Gastroesophageal sphincter (tissue), 4 donors: ENCODE data around the gene CAND1. TPM values are rescaled to one million over a fixed set of nuclear protein-coding genes. Genes with fewer than 3 reads are reported as not detected.
"Not testable (repeated sequence)": the region's sequence is repeated elsewhere in the genome, so short reads cannot be mapped to it uniquely, and the experiment has no call there.

ENCODE experiments used
- ATAC-seq: fragments of 150-250 bp; one replicate; pipeline ENCODE4 v1.9.1; 2016; ENCODE audit warnings: mild to moderate bottlenecking, moderate library complexity
- H3K27ac ChIP-seq, 4 donors: fragments of 200-600 bp; sonication (generic) in 3 of 4; 1 replicate in 3 of 4; 2 replicates in 1 of 4; pipeline ENCODE4 v1.5.1; 2016 to 2019
- H3K27me3 ChIP-seq: fragments of 200-600 bp; sonication (generic); one replicate; pipeline ENCODE4 v1.5.1; 2019
- H3K36me3 ChIP-seq, 2 donors: fragments of 200-600 bp; sonication (generic); one replicate each; pipeline ENCODE4 v1.5.1; 2019; ENCODE audit warnings: control low read depth in 1 of 2
- H3K4me1 ChIP-seq, 3 donors: fragments of 200-600 bp; sonication (generic); 1 replicate in 2 of 3; 2 replicates in 1 of 3; pipeline ENCODE4 v1.5.1; 2016 to 2019; ENCODE audit warnings: control low read depth in 2 of 3
- H3K4me3 ChIP-seq, 2 donors: fragments of 200-600 bp; sonication (generic); one replicate each; pipeline ENCODE4 v1.5.1; 2019; ENCODE audit warnings: mild to moderate bottlenecking in 1 of 2, moderate library complexity in 1 of 2
- H3K9me3 ChIP-seq, 3 donors: fragments of 200-600 bp; sonication (generic); one replicate each; pipeline ENCODE4 v1.5.1; 2017 to 2019; ENCODE audit warnings: control low read depth in 2 of 3
- CTCF ChIP-seq, 4 experiments: fragments of 200-600 bp in 2 of 4; fragments of 450-650 bp in 2 of 4; sonication (generic) in 1 of 4; IDR thresholded peaks; one replicate each; pipeline ENCODE4 v1.5.1; 2017 to 2019; ENCODE audit warnings: antibody characterized with exemption in 4 of 4, mild to moderate bottlenecking in 2 of 4, moderate library complexity in 2 of 4
- EP300 ChIP-seq: sonication (generic); formaldehyde crosslinking; IDR thresholded peaks from one replicate; pipeline ENCODE4 v1.6.1; 2017; ENCODE audit warnings: antibody characterized with exemption, mild to moderate bottlenecking
- POLR2A ChIP-seq, 2 donors: fragments of 450-650 bp; IDR thresholded peaks; one replicate each; pipeline ENCODE4 v1.6.1; 2017; ENCODE audit warnings: antibody characterized with exemption in 2 of 2, mild to moderate bottlenecking in 2 of 2, moderate library complexity in 1 of 2
- POLR2AphosphoS5 ChIP-seq: sonication (generic); formaldehyde crosslinking; IDR thresholded peaks from one replicate; pipeline ENCODE4 v1.6.1; 2017; ENCODE audit warnings: antibody characterized with exemption
- WGBS, 2 donors: methylation state at CpG; one replicate each; pipeline ENCODE4 v1.1.5; 2018; ENCODE audit warnings: low coverage in 1 of 2; 5-methylcytosine and 5-hydroxymethylcytosine counted together
- total RNA-seq, 4 donors: library from RNA; depleted of rRNA; stranded (reverse); fragments of >200 nt; gene quantifications; one replicate each; pipeline ENCODE4 v1.1.0, GENCODE V29; 2016

The CAND1 gene
- total RNA-seq, 4 donors from 2014 or later: 68.7 to 98.5 (median 77.8) TPM

GRCh38 chr12:67333649-67334048 lies 64.5 kb downstream of the CAND1 start:
- Histone ChIP-seq H3K4me3 (no peak overlapping the region), H3K4me1 (no peaks in the 10 kb centered on the region), H3K9me3 (peaks cover 0 to 14% (median 0%) of the 10 kb centered on the region in 3 donors), H3K27ac (no peak overlapping the region), H3K36me3 (no peaks in the 10 kb centered on the region), H3K27me3 (no peaks in the 10 kb centered on the region)
- no peak for TF ChIP-seq EP300
- TF ChIP-seq POLR2AphosphoS5: no peak
- no peak for TF ChIP-seq POLR2A (IDR thresholded peaks at IDR 0.05)
- no peak for TF ChIP-seq CTCF (IDR thresholded peaks at IDR 0.05)
- WGBS, 2 donors: 89 to 100% methylated on average over 1 of the region's 1 CpG
- ATAC-seq: no peak

- H3K27ac ChIP-seq: no peak overlapping the region
- no peaks in the 10 kb centered on the region for H3K36me3 ChIP-seq
- peaks cover 0 to 23% (median 0%) of the 10 kb centered on the region in 3 donors for H3K9me3 ChIP-seq
- no peaks in the 10 kb centered on the region for H3K27me3 ChIP-seq
- no peak for ATAC-seq
- H3K4me1 ChIP-seq: no peaks in the 10 kb centered on the region
- H3K4me3 ChIP-seq: no peak overlapping the region
- TF ChIP-seq POLR2AphosphoS5 (no peak), CTCF (IDR thresholded peaks at IDR 0.05) (no peak), POLR2A (IDR thresholded peaks at IDR 0.05) (no peak), EP300 (no peak)
Measured at GRCh38 chr12:67338426-67338825, 69.3 kb downstream of the CAND1 start.

GRCh38 chr12:67339530-67339929 lies 70.4 kb downstream of the CAND1 start:
- no peak overlapping the region for H3K4me3 ChIP-seq
- H3K27ac ChIP-seq: no peak overlapping the region
- H3K9me3 ChIP-seq: peaks cover 0 to 23% (median 0%) of the 10 kb centered on the region in 3 donors
- WGBS, 2 donors: 100% methylated on average over 1 of the region's 1 CpG
- no peaks in the 10 kb centered on the region for H3K36me3 ChIP-seq
- TF ChIP-seq CTCF (IDR thresholded peaks at IDR 0.05) (no peak), POLR2A (IDR thresholded peaks at IDR 0.05) (no peak), EP300 (no peak), POLR2AphosphoS5 (no peak)
- no peaks in the 10 kb centered on the region for H3K27me3 ChIP-seq
- no peak for ATAC-seq
- no peaks in the 10 kb centered on the region for H3K4me1 ChIP-seq

- H3K27me3 ChIP-seq, H3K36me3 ChIP-seq, H3K4me3 ChIP-seq, ATAC-seq, H3K27ac ChIP-seq, H3K4me1 ChIP-seq: not testable (repeated sequence)
- H3K9me3 ChIP-seq: peaks cover 0 to 23% (median 0%) of the 10 kb centered on the region in 3 donors
- WGBS, 2 donors: 90 to 100% methylated on average over 1 to 9 of the region's 14 CpGs
Measured at GRCh38 chr12:67341086-67341485, 71.9 kb downstream of the CAND1 start.

- Histone ChIP-seq H3K36me3 (no peaks in the 10 kb centered on the region), H3K27me3 (no peaks in the 10 kb centered on the region), H3K9me3 (no peaks in the 10 kb centered on the region), H3K4me1 (no peaks in the 10 kb centered on the region), H3K27ac (no peak overlapping the region), H3K4me3 (no peak overlapping the region)
- 90 to 92% methylated on average over 2 of the region's 2 CpGs for WGBS, 2 donors
- ATAC-seq: no peak
- TF ChIP-seq POLR2AphosphoS5: no peak
- no peak for TF ChIP-seq POLR2A (IDR thresholded peaks at IDR 0.05)
- TF ChIP-seq EP300: no peak
- no peak for TF ChIP-seq CTCF (IDR thresholded peaks at IDR 0.05)
Measured at GRCh38 chr12:67344979-67345710, 76.0 kb downstream of the CAND1 start.
